GM13977 (cell line): ENCODE measurements around the gene ZSCAN5B.
"Not testable (repeated sequence)": the region's sequence is repeated elsewhere in the genome, so short reads cannot be mapped to it uniquely, and the experiment has no call there.

Experiments
- DNase-seq: peaks from one replicate; pipeline ENCODE4 v3.0.0; 2012; ENCODE audit warnings: low spot score
- in situ Hi-C: fragments of 300-500 bp; cut with MboI; formaldehyde crosslinking; loops from one replicate; pipeline ENCODE4 v1.12.0; 2022; ENCODE audit warnings: low sequenced_read_pairs, low pct_unique_long_range_greater_than_20kb, mixed read lengths, inconsistent platforms; ENCODE audit not compliant: unreplicated experiment
- TF ChIP-seq, protein P1 (sequence below): IDR thresholded peaks from 2 replicates; pipeline ENCODE4 v1.5.1; 2012; ENCODE audit warnings: mild to moderate bottlenecking, control low read depth; ENCODE audit not compliant: insufficient read depth; ENCODE audit errors: extremely low read depth, missing control alignments

The ZSCAN5B gene

DNA sequence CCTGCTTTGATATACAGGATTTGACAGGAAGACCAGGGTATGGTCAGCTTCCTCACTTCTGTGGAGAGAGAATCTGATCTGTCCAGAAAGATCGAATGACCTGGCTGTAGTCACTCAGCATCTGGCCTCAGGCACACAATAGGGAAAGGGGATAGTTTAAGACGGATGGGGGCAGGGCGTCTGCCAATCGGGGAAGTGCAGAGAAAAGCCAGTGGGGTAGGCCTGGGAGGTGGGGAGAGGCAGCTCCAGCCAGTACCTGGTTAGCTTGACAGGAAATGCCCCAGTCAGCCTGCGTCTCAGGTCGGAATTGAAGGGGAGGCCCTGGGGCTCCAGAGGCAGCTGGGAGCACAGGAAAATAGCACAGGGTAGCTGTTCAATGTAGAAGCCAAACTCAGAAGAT, 44.1 kb downstream of the ZSCAN5B start:
- in situ Hi-C loops = no loop called here
- TF ChIP-seq, protein P1, sequence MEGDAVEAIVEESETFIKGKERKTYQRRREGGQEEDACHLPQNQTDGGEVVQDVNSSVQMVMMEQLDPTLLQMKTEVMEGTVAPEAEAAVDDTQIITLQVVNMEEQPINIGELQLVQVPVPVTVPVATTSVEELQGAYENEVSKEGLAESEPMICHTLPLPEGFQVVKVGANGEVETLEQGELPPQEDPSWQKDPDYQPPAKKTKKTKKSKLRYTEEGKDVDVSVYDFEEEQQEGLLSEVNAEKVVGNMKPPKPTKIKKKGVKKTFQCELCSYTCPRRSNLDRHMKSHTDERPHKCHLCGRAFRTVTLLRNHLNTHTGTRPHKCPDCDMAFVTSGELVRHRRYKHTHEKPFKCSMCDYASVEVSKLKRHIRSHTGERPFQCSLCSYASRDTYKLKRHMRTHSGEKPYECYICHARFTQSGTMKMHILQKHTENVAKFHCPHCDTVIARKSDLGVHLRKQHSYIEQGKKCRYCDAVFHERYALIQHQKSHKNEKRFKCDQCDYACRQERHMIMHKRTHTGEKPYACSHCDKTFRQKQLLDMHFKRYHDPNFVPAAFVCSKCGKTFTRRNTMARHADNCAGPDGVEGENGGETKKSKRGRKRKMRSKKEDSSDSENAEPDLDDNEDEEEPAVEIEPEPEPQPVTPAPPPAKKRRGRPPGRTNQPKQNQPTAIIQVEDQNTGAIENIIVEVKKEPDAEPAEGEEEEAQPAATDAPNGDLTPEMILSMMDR = no peak
- no peak for DNase-seq

DNA sequence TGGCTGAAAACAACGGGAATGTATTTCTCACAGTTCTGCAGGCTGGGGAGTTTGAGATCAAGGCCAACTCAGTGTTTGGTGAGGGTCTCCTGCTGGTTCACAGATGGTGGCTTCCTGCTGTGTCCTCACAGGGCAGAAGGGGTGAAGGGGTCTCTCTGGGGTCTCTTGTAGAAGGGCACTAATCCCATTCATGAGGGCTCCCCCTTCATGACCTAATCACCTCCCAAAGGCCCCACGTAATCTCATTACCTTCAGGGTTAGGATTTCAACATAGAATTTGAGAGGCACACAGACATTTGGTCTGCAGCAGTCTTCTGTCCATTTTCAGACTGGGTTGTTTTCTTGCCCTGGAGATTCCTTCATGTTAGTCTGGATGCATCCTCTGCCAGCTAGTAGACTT, 44.9 kb downstream of the ZSCAN5B start:
- in situ Hi-C loops = no loop called here
- DNase-seq = no peak
- TF ChIP-seq, protein P1 = no peak

- in situ Hi-C loops = no loop called here
- DNase-seq = no peak
- TF ChIP-seq, protein P1 = no peak
Observed at GRCh38 chr19:56150358-56150757, 47.2 kb downstream of the ZSCAN5B start.

DNA sequence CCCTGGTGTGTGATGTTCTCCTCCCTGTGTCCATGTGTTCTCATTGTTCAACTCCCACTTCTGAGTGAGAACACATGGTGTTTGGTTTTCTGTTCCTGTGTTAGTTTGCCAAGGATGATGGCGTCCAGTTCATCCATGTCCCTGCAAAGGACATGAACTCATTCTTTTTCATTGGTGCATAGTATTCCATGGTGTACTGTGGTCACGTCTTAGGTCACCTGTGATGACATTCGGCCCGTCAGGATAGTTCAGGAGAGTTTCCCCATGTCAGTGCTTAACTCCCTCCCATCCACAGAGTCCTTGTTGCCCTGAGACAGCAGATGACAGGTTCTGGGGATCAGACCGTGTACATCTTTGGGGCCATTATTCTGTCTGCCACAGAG, 47.9 kb downstream of the ZSCAN5B start:
- in situ Hi-C loops = no loop called here
- TF ChIP-seq, protein P1 = no peak
- no peak for DNase-seq

DNA sequence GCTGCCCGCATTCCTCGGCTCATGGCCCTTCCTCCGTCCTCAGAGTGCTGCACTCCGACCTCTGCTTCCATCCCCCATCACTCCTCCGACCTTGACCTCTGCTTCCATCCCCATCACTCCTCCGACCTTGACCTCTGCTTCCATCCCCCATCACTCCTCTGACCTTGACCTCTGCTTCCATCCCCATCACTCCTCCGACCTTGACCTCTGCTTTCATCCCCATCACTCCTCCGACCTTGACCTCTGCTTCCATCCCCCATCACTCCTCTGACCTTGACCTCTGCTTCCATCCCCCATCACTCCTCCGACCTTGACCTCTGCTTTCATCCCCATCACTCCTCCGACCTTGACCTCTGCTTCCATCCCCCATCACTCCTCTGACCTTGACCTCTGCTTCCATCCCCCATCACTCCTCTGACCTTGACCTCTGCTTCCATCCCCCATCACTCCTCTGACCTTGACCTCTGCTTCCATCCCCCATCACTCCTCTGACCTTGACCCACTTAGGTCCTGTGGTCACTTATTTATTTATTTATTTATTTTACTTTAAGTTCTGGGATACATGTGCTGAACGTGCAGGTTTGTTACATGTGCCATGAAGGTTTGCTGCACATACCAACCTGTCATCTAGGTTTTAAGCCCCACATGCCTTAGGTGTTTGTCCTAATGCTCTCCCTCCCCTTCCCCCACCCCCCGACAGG, 48.5 kb downstream of the ZSCAN5B start:
- in situ Hi-C loops, DNase-seq: not testable (repeated sequence)

- TF ChIP-seq, protein P1 = no peak
- in situ Hi-C loops = no loop called here
- DNase-seq = no peak
Observed at GRCh38 chr19:56148096-56148495, 49.5 kb downstream of the ZSCAN5B start.

DNA sequence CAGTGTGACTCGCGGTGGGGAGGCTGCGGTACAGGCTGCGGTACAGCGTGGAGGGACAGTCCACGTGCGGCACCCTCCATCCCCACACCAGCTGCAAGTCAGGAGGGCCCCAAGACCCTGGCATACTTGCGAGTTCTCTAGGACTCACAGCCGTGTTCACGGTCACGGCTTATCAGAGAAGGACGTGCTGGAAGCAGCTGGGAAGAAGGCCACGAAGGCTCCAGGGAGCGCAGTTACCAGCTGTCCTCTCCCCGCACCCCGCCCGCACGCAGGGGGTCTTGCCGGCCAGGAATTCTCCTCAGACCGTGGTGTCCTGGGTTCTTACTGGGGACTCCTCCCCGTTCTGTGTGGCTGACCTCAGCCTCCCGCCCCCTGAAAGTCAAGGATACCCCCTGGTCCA, 50.3 kb downstream of the ZSCAN5B start:
- in situ Hi-C loops = no loop called here
- TF ChIP-seq, protein P1 = no peak
- DNase-seq = no peak
